Keratinocyte (primary cell): ENCODE measurements around the gene SLC17A2. TPM values are rescaled to one million over a fixed set of nuclear protein-coding genes. Genes with fewer than 3 reads are reported as not detected.

Source experiments
- DNase-seq: peaks from one replicate; pipeline ENCODE4 v3.0.0-alpha.2; 2011; ENCODE audit warnings: low read depth, missing footprints, low spot score
- FAIRE-seq: peaks from 2 replicates; lab custom pipeline; 2011; peaks lifted over from hg19 to GRCh38; lab: Jason Lieb, UNC
- H2AFZ ChIP-seq: 2 replicates; pipeline ENCODE4 v1.6.0; 2012; ENCODE audit warnings: low read length, control low read depth, inconsistent platforms; ENCODE audit not compliant: control insufficient read depth
- H3K27ac ChIP-seq: 2 replicates; pipeline ENCODE4 v1.5.1; 2011; ENCODE audit warnings: low read length; ENCODE audit not compliant: control insufficient read depth, insufficient read depth
- H3K27me3 ChIP-seq: 3 replicates; pipeline ENCODE4 v1.6.0; 2011; ENCODE audit warnings: low read length; ENCODE audit not compliant: control insufficient read depth, insufficient read depth; ENCODE audit errors: extremely low read depth
- H3K36me3 ChIP-seq, 2 experiments: 2 replicates in 1 of 2; 3 replicates in 1 of 2; pipeline ENCODE4 v1.5.1; 2011; ENCODE audit warnings: low read length in 2 of 2, mild to moderate bottlenecking in 1 of 2; ENCODE audit not compliant: control insufficient read depth in 2 of 2, insufficient read depth in 2 of 2; ENCODE audit errors: extremely low read depth in 1 of 2
- H3K4me1 ChIP-seq: 3 replicates; pipeline ENCODE4 v1.5.1; 2011; ENCODE audit warnings: low read length; ENCODE audit not compliant: control insufficient read depth, insufficient read depth; ENCODE audit errors: extremely low read depth
- H3K4me2 ChIP-seq: 3 replicates; pipeline ENCODE4 v1.6.0; 2011; ENCODE audit warnings: low read depth, low read length; ENCODE audit not compliant: control insufficient read depth, insufficient read depth; ENCODE audit errors: extremely low read depth
- H3K4me3 ChIP-seq, 3 experiments: fragments of 200-600 bp in 1 of 3; sonication (generic) in 1 of 3; 2 replicates in 2 of 3; 3 replicates in 1 of 3; pipeline ENCODE4 v1.5.1; 2011 to 2016; ENCODE audit warnings: low read length in 3 of 3, mild to moderate bottlenecking in 3 of 3, control low read depth in 2 of 3, inconsistent platforms in 1 of 3, low read depth in 1 of 3, mixed read lengths in 1 of 3, mixed run types in 1 of 3, moderate library complexity in 1 of 3; ENCODE audit not compliant: control insufficient read depth in 2 of 3, insufficient read depth in 2 of 3; ENCODE audit errors: extremely low read depth in 1 of 3
- H3K79me2 ChIP-seq: 2 replicates; pipeline ENCODE4 v1.6.0; 2012; ENCODE audit warnings: low read length; ENCODE audit not compliant: control insufficient read depth, insufficient read depth
- H3K9ac ChIP-seq: 3 replicates; pipeline ENCODE4 v1.6.0; 2011; ENCODE audit warnings: low read length; ENCODE audit not compliant: control insufficient read depth, insufficient read depth; ENCODE audit errors: extremely low read depth
- H3K9me1 ChIP-seq: 3 replicates; pipeline ENCODE4 v1.6.0; 2011; ENCODE audit warnings: low read length; ENCODE audit not compliant: control insufficient read depth, insufficient read depth; ENCODE audit errors: extremely low read depth
- H3K9me3 ChIP-seq: 2 replicates; pipeline ENCODE4 v1.5.1; 2012; ENCODE audit warnings: low read depth, low read length; ENCODE audit not compliant: control insufficient read depth
- H4K20me1 ChIP-seq: 3 replicates; pipeline ENCODE4 v1.6.0; 2011; ENCODE audit warnings: low read length; ENCODE audit not compliant: control insufficient read depth, insufficient read depth; ENCODE audit errors: extremely low read depth
- EZH2 ChIP-seq: IDR thresholded peaks from one replicate; pipeline ENCODE4 v1.6.1; 2012; ENCODE audit warnings: inconsistent platforms, mild to moderate bottlenecking, low read length, moderate library complexity
- dilution Hi-C: fragments of 300-500 bp; cut with MboI; formaldehyde crosslinking; loops from one replicate; pipeline ENCODE4 v1.7.0; 2020; ENCODE audit warnings: low sequenced_read_pairs; ENCODE audit not compliant: extremely low pct_ligation_motif_present
- polyA plus RNA-seq, 5 experiments: library from polyadenylated mRNA; depleted of rRNA in 3 of 5; stranded (reverse) in 3 of 5; stranded (forward) in 1 of 5; unstranded in 1 of 5; fragments of >200 nt; gene quantifications; 1 replicate in 1 of 5; 2 replicates in 3 of 5; 3 replicates in 1 of 5; pipeline versions ENCODE4 v1.2.1 to v1.2.3, GENCODE V29; 2011 to 2012; ENCODE audit warnings: missing spikeins in 2 of 5, low read depth in 1 of 5, low replicate concordance in 1 of 5
- TF ChIP-seq, protein P1 (sequence below), 3 experiments: IDR thresholded peaks in 1 of 3; conservative IDR thresholded peaks in 1 of 3; optimal IDR thresholded peaks in 1 of 3; 2 replicates in 2 of 3; 3 replicates in 1 of 3; pipeline versions ENCODE3 to v1.5.1; 2011; ENCODE audit warnings: low read length in 3 of 3, mild to moderate bottlenecking in 3 of 3, moderate library complexity in 2 of 3, control low read depth in 1 of 3, inconsistent platforms in 1 of 3; ENCODE audit not compliant: insufficient read depth in 2 of 3; ENCODE audit errors: extremely low read depth in 1 of 3

Gene SLC17A2
- polyA plus RNA-seq, 1 donor (not counting 4 experiments of a cell fraction or from before 2014, with no cell fraction given), result not detected

DNA sequence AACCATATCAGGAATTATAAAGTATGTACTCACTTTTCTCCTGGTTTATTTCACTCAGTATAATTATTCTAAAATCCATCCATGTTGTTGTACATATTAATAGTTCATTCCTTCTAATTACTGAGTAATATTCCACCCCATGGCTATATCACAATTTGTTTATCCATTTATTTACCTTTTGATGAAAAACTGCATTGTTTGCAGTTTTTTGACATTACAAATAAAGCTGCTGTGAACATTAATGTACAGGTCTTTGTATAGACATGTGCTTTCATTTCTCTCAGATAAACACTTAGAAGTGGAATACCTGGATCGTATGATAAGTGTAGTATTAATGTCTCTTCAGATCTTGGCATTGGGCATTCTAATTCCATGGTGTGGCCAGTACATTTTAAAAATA lies 60.7 kb downstream of the SLC17A2 start:
- no peak for DNase-seq
- H3K27ac ChIP-seq, result no peak overlapping the region
- dilution Hi-C loops, result no loop called here

DNA sequence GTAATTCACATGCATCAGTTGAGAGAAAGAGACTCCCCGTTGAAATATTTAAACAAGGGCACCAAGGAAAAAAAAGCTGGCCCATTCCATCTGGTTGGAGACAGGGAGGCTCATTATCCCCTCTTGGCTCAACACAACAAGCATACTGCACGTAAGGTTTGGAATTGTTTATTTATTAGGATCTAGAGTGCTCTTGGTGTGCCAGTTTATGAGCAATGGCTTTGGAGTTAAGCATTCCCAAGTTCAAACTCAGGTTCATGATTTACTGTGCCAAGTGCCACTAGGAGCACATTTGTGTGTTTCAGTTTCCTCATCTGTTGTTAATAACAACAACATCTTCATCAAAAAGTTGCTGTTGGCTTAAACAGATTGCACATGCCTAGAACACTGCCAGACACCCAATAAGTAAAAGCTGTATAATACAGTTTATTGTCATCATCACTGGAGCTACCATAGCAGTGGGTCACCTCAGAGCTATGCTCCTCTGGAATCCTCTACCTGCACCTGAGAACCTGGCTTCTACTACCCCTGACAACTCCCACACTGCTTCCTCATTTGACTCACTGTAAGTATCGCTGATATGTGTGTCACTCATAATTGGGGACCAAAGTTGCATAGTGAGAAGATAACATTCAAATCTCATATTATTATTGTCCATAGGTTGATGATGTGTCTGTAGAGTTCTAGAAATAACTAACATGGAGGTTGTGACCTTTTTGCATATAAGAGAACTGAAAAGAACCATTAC lies 61.9 kb downstream of the SLC17A2 start:
- TF ChIP-seq EZH2, result no peak
- TF ChIP-seq, protein P1, sequence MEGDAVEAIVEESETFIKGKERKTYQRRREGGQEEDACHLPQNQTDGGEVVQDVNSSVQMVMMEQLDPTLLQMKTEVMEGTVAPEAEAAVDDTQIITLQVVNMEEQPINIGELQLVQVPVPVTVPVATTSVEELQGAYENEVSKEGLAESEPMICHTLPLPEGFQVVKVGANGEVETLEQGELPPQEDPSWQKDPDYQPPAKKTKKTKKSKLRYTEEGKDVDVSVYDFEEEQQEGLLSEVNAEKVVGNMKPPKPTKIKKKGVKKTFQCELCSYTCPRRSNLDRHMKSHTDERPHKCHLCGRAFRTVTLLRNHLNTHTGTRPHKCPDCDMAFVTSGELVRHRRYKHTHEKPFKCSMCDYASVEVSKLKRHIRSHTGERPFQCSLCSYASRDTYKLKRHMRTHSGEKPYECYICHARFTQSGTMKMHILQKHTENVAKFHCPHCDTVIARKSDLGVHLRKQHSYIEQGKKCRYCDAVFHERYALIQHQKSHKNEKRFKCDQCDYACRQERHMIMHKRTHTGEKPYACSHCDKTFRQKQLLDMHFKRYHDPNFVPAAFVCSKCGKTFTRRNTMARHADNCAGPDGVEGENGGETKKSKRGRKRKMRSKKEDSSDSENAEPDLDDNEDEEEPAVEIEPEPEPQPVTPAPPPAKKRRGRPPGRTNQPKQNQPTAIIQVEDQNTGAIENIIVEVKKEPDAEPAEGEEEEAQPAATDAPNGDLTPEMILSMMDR (optimal IDR thresholded peaks at IDR 0.05 in 1 of 3, IDR thresholded peaks at IDR 0.05 in 1 of 3, conservative IDR thresholded peaks at IDR 0.05 in 1 of 3; ENCODE audit: extremely low read depth in 1 of 3, insufficient read depth in 2 of 3, low read length in 3 of 3), result no peak
- no peak overlapping the region for H3K4me3 ChIP-seq
- H3K9me1 ChIP-seq, result no peaks in the 10 kb centered on the region
- H4K20me1 ChIP-seq, result no peaks in the 10 kb centered on the region
- FAIRE-seq (no peak), DNase-seq (no peak)
- no peak overlapping the region for H3K4me2 ChIP-seq
- H3K36me3 ChIP-seq, result no peaks in the 10 kb centered on the region
- no peaks in the 10 kb centered on the region for H3K9me3 ChIP-seq
- H3K27ac ChIP-seq, result no peak overlapping the region
- H3K27me3 ChIP-seq, result no peaks in the 10 kb centered on the region
- no peaks in the 10 kb centered on the region for H3K4me1 ChIP-seq
- dilution Hi-C loops, result no loop called here
- no peaks in the 10 kb centered on the region for H3K79me2 ChIP-seq
- H2AFZ ChIP-seq, result no peak overlapping the region
- no peak overlapping the region for H3K9ac ChIP-seq

More for the DNA sequence above, 60.7 kb downstream of the SLC17A2 start:
- Histone ChIP-seq H3K4me1 (no peaks in the 10 kb centered on the region), H3K9ac (no peak overlapping the region), H3K36me3 (no peaks in the 10 kb centered on the region), H3K27me3 (no peaks in the 10 kb centered on the region), H2AFZ (no peak overlapping the region), H4K20me1 (no peaks in the 10 kb centered on the region), H3K4me3 (no peak overlapping the region), H3K79me2 (no peaks in the 10 kb centered on the region), H3K4me2 (no peak overlapping the region), H3K9me3 (no peaks in the 10 kb centered on the region), H3K9me1 (no peaks in the 10 kb centered on the region)
- no peak for FAIRE-seq
- TF ChIP-seq EZH2, result no peak
- TF ChIP-seq, protein P1 (optimal IDR thresholded peaks at IDR 0.05 in 1 of 3, IDR thresholded peaks at IDR 0.05 in 1 of 3, conservative IDR thresholded peaks at IDR 0.05 in 1 of 3; ENCODE audit: extremely low read depth in 1 of 3, insufficient read depth in 2 of 3, low read length in 3 of 3), result no peak
